ENCODE results near the gene ZNF862.

ZNF862 gene

DNA sequence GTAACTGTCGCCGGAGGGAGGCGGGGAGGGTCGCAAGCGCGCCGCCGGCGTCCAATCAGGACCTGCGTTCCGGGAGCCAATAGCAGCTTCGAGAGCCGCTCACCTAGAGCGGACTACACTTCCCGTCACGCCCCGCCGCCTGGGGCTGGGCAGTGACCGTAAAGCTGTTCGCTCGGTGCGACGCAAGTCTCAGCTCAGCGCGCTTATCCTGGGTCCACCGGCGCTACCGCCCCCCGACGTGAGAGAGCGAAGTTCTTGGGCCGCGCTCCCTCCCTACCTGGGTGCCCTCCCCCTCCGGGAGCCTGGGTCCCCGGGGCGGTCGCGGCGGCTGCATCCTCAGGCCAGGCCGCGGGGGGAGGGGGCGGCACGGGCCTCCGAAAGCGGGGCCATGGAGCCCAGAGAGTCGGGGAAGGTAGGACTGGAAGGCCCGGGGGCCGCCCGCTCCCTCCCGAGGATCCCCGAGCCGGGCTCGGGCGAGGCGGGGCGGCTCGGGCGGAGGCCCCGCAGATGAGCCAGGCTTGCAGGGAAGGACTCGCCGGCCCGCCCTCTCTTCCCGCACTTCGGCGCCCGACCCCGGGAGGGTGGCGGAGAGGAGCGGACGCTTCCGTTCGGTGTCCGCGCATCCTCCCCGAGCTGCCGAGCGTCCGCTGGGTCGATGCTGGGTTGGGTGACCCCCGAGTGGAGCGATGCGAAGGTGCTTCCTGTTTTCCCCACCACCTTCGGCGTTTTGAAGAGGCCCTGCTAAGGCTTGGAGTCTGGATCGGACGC is at the start of gene ZNF862:
TSS of gene ZNF862 (plus strand) at position 152 of the 768 bp plus-strand sequence. CDS start at position 389, 237 bp downstream.
- peak; percentile 95 to 96 for DNase-seq (ENCODE audit: low read depth in 2 of 2)

- DNase-seq (ENCODE audit: low read depth in 2 of 2) = no peak
Measured at GRCh38 chr7:149789101-149789500, 49.1 kb upstream of the ZNF862 start.

- DNase-seq (ENCODE audit: low read depth in 2 of 2) = peak; percentile 40
Measured at GRCh38 chr7:149790146-149790548, 48.0 kb upstream of the ZNF862 start.

GRCh38 chr7:149790754-149791360 is 47.3 kb upstream of the ZNF862 start:
- DNase-seq (ENCODE audit: low read depth in 2 of 2) = no peak

- DNase-seq (ENCODE audit: low read depth in 2 of 2) = no peak
Measured at GRCh38 chr7:149791411-149792219, 46.6 kb upstream of the ZNF862 start.

DNA sequence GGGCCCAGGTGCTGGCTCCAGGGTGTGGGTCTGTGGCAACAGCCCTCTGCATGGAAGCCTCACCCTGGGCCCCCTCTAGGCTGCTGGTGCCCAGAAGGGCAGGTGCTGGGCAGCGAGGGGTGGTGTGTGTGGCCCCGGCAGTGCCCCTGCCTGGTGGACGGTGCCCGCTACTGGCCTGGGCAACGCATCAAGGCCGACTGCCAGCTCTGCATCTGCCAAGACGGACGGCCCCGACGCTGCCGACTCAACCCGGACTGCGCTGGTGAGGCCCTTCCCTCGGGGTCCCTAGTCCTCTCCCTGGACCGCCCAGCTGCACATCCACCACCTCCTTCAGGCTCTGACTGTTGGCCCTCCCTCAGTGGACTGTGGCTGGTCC is 46.0 kb upstream of the ZNF862 start:
- no peak for DNase-seq (ENCODE audit: low read depth in 2 of 2)

DNA sequence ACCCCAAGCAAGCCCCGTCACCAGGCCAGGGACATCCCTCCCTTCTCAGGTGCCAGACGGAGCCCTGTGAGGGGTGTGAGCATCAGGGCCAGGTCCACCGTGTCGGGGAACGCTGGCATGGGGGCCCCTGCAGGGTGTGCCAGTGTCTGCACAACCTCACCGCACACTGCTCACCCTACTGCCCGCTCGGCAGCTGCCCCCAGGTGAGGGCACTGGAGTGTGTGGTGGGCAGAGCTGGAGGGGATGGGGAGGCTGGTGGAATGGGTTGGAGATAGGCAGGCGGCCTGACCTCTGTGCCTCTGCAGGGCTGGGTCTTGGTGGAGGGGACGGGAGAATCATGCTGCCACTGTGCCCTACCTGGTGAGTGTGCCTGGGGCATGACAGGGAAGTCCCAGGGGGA is 44.9 kb upstream of the ZNF862 start:
- no peak for DNase-seq (ENCODE audit: low read depth in 2 of 2)

- no peak for DNase-seq (ENCODE audit: low read depth in 2 of 2)
Measured at GRCh38 chr7:149794661-149795060, 43.5 kb upstream of the ZNF862 start.

GRCh38 chr7:149795126-149795525 is 43.0 kb upstream of the ZNF862 start:
- DNase-seq (ENCODE audit: low read depth in 2 of 2) = no peak

GRCh38 chr7:149796287-149796860 is 41.8 kb upstream of the ZNF862 start:
- DNase-seq (ENCODE audit: low read depth in 2 of 2) = no peak

DNA sequence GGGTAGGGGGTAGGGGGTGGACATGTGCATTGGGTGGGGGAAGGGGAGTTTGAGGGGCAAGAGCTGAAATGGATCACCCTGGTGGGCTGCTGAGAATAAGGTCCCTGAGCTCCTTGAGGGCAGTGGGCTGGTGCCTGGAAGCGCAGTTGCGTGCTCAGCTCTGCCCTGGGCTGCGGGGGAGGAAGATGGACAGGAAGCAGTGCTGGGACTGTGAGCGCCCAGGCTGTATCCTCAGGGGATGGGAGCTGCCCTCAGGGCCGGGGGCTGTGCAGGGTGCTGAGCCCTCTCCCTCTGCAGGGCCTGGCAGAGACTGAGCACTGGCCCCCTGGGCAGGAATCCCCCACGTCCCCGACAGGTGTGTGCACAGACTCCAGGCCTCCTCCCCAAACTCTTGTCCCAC is 40.4 kb upstream of the ZNF862 start:
- no peak for DNase-seq (ENCODE audit: low read depth in 2 of 2)

- DNase-seq (ENCODE audit: low read depth in 2 of 2) = peak; percentile 27 to 40
Measured at GRCh38 chr7:149799397-149800168, 38.6 kb upstream of the ZNF862 start.

- no peak for DNase-seq (ENCODE audit: low read depth in 2 of 2)
Measured at GRCh38 chr7:149800169-149800555, 38.0 kb upstream of the ZNF862 start.

- no peak for DNase-seq (ENCODE audit: low read depth in 2 of 2)
Measured at GRCh38 chr7:149801002-149801566, 37.1 kb upstream of the ZNF862 start.

DNA sequence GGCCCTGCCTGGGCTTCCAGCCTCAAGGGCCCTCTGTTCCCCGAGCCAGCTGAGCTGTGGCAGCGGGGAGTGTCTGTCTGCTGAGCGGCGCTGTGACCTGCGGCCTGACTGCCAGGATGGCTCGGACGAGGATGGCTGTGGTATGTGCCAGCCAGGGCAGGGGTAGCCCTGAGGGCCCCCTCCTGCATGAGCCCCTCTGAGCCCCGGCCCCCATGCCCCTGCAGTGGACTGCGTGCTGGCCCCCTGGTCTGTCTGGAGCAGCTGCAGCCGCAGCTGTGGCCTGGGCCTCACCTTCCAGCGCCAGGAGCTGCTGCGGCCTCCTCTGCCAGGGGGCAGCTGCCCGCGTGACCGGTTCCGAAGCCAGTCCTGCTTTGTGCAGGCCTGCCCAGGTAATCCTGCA is 36.4 kb upstream of the ZNF862 start:
- DNase-seq (ENCODE audit: low read depth in 2 of 2) = no peak

DNA sequence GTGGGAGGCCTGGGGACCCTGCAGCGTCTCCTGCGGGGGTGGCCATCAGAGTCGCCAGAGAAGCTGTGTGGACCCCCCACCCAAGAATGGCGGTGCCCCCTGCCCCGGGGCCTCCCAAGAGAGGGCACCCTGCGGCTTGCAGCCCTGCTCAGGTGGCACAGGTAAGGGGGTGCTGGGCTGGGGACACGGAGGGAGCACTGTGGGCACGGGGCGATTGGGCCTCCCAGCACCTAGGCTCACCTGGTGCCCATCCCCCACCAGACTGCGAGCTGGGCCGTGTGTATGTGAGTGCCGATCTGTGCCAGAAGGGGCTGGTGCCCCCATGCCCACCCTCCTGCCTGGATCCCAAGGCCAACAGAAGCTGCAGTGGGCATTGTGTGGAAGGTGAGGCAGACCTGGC is 35.2 kb upstream of the ZNF862 start:
- DNase-seq (ENCODE audit: low read depth in 2 of 2) = no peak

DNA sequence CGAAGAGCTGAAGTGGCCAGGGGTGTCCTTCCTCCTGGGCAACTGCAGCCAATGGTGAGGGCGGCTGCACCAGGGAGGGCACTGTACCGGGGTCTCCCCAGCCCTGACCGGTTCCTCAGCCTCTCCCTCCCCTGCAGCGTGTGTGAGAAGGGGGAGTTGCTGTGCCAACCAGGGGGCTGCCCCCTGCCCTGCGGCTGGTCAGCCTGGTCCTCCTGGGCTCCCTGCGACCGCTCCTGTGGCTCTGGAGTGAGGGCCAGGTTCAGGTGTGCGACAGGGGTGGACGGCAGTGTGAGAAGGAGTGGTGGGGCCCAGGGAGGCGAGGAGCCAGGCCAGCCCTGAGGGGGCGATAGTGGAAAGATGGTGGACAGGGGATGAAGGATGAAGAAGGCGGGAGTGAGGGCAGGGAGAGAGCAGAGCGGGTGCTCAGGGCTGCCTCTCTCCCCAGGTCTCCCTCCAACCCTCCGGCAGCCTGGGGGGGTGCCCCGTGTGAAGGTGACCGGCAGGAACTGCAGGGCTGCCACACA is 34.6 kb upstream of the ZNF862 start:
- no peak for DNase-seq (ENCODE audit: low read depth in 2 of 2)

DNA sequence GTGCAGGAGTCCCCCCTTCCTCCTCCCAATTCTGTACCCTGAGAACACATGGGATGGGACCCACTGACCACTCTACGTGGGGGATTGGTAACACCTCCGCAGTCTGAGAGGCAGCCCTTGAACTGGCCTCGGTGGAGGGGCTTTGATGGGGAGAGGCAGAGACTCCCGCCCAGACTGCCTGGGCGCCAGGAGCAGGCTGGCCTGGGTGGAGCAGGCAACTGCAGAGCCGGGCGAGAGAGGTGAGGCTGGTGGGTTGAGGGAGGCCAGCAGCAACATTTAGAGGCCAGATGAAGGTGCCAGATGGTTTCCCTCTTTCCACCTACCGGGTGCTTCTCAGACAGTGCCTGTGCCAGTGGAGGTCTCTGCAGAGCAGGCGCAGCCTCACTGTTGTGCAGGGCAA is 34.1 kb upstream of the ZNF862 start:
- no peak for DNase-seq (ENCODE audit: low read depth in 2 of 2)

- no peak for DNase-seq (ENCODE audit: low read depth in 2 of 2)
Measured at GRCh38 chr7:149806726-149807125, 31.4 kb upstream of the ZNF862 start.

GRCh38 chr7:149808311-149808710 is 29.9 kb upstream of the ZNF862 start:
- DNase-seq (ENCODE audit: low read depth in 2 of 2) = no peak

GRCh38 chr7:149809215-149809614 is 29.0 kb upstream of the ZNF862 start:
- DNase-seq (ENCODE audit: low read depth in 2 of 2) = no peak
